Neural crest cell (in vitro differentiated cells): ENCODE results near the gene TSPAN1. TPM values are rescaled to one million over a fixed set of nuclear protein-coding genes. Genes with fewer than 3 reads are reported as not detected.

Experiments used
- DNase-seq: peaks from one replicate; pipeline ENCODE4 v3.0.0; 2021; ENCODE audit warnings: low read depth, mixed read lengths, low spot score
- H3K27ac Mint-ChIP-seq: one replicate; pipeline ENCODE4 v1.8.0; 2021; ENCODE audit warnings: mild to moderate bottlenecking, mixed read lengths; ENCODE audit not compliant: unreplicated experiment
- H3K27me3 Mint-ChIP-seq: 2 replicates; pipeline ENCODE4 v1.8.0; 2021; ENCODE audit warnings: low read depth, mild to moderate bottlenecking, mixed read lengths
- H3K36me3 Mint-ChIP-seq: 2 replicates; pipeline ENCODE4 v1.8.0; 2021; ENCODE audit warnings: low read depth, mild to moderate bottlenecking, mixed read lengths
- H3K4me1 Mint-ChIP-seq: 2 replicates; pipeline ENCODE4 v1.8.0; 2021; ENCODE audit warnings: mixed read lengths
- H3K4me3 Mint-ChIP-seq: one replicate; pipeline ENCODE4 v1.8.0; 2021; ENCODE audit warnings: mild to moderate bottlenecking, mixed read lengths
- H3K9me3 Mint-ChIP-seq: 2 replicates; pipeline ENCODE4 v1.8.0; 2021; ENCODE audit warnings: mixed read lengths
- CTCF ChIP-seq: fragments of 200-600 bp; sonication (generic); conservative IDR thresholded peaks from 2 replicates; pipeline ENCODE4 v1.5.0; 2021; ENCODE audit warnings: antibody characterized with exemption, mild to moderate bottlenecking
- total RNA-seq: library from RNA; stranded (reverse); gene quantifications from 2 replicates; pipeline ENCODE4 v1.2.1, GENCODE V29; 2021

The TSPAN1 gene
- total RNA-seq, 1 donor from 2014 or later = not detected

GRCh38 chr1:46136711-46137110, 38.2 kb upstream of the TSPAN1 start:
- TF ChIP-seq CTCF = no peak
- peaks cover 40% of the 10 kb centered on the region for H3K4me1 Mint-ChIP-seq
- no peaks in the 10 kb centered on the region for H3K9me3 Mint-ChIP-seq
- H3K27me3 Mint-ChIP-seq = no peaks in the 10 kb centered on the region
- no peaks in the 10 kb centered on the region for H3K36me3 Mint-ChIP-seq
- H3K27ac Mint-ChIP-seq = no peak overlapping the region
- H3K4me3 Mint-ChIP-seq = no peak overlapping the region
- no peak for DNase-seq

- H3K27ac Mint-ChIP-seq = no peak overlapping the region
- peaks cover 39% of the 10 kb centered on the region for H3K4me1 Mint-ChIP-seq
Measured at GRCh38 chr1:46137916-46138315, 37.0 kb upstream of the TSPAN1 start.

GRCh38 chr1:46148318-46148717, 26.6 kb upstream of the TSPAN1 start:
- H3K4me1 Mint-ChIP-seq = no peaks in the 10 kb centered on the region
- no peaks in the 10 kb centered on the region for H3K36me3 Mint-ChIP-seq
- H3K4me3 Mint-ChIP-seq = no peak overlapping the region
- H3K9me3 Mint-ChIP-seq = no peaks in the 10 kb centered on the region
- DNase-seq = no peak
- no peak for TF ChIP-seq CTCF
- no peak overlapping the region for H3K27ac Mint-ChIP-seq
- no peaks in the 10 kb centered on the region for H3K27me3 Mint-ChIP-seq

More at GRCh38 chr1:46137916-46138315, 37.0 kb upstream of the TSPAN1 start:
- Mint-ChIP-seq H3K9me3 (no peaks in the 10 kb centered on the region), H3K36me3 (no peaks in the 10 kb centered on the region), H3K27me3 (no peaks in the 10 kb centered on the region), H3K4me3 (peak overlapping the region; percentile 65)
- no peak for TF ChIP-seq CTCF
- no peak for DNase-seq

GRCh38 chr1:46150085-46150484, 24.8 kb upstream of the TSPAN1 start:
- H3K36me3 Mint-ChIP-seq = no peaks in the 10 kb centered on the region
- DNase-seq = no peak
- H3K4me1 Mint-ChIP-seq = no peaks in the 10 kb centered on the region
- H3K27ac Mint-ChIP-seq = no peak overlapping the region
- no peaks in the 10 kb centered on the region for H3K9me3 Mint-ChIP-seq
- H3K27me3 Mint-ChIP-seq = no peaks in the 10 kb centered on the region
- no peak for TF ChIP-seq CTCF
- no peak overlapping the region for H3K4me3 Mint-ChIP-seq

- H3K4me3 Mint-ChIP-seq = no peak overlapping the region
- no peaks in the 10 kb centered on the region for H3K36me3 Mint-ChIP-seq
Measured at GRCh38 chr1:46152016-46152415, 22.9 kb upstream of the TSPAN1 start.

More at GRCh38 chr1:46152016-46152415, 22.9 kb upstream of the TSPAN1 start:
- Mint-ChIP-seq H3K4me1 (no peaks in the 10 kb centered on the region), H3K9me3 (no peaks in the 10 kb centered on the region), H3K27ac (no peak overlapping the region), H3K27me3 (no peaks in the 10 kb centered on the region)
- no peak for DNase-seq
- TF ChIP-seq CTCF = no peak
